ENCODE data around the gene SULT4A1. TPM values are rescaled to one million over a fixed set of nuclear protein-coding genes. Genes with fewer than 3 reads are reported as not detected.
A peak's percentile ranks its signal among the peaks of the same experiment; 100 is the strongest.

The SULT4A1 gene
- total RNA-seq, 4 donors from 2014 or later, result 0.27 to 0.53 (median 0.47) TPM; not detected in 1

DNA sequence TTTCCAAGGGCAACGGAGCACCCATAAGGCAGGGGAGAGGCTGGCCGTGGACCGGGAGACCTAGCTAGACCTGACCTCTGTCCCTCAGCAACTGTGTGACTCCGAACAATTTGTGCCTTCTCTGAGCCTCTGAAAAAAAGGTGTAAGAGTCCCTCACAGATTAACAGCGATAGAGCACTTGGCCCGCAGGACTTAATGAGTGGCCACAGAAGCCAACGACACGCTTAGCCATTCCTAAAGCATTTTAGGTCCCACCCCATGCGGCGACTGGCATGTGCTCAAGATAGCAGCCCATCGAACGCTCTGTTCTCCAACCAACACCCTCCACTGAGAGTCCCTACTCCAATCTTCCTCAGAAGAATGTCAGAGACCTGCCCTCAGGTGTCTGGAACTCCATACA is 1.5 kb downstream of the SULT4A1 start:
- no peaks in the 10 kb centered on the region for H3K36me3 ChIP-seq
- peak in 1 of 3 donors; percentile 9 for DNase-seq
- H3K4me3 ChIP-seq, result no peak overlapping the region
- H3K27ac ChIP-seq, result no peak overlapping the region
- H3K27me3 ChIP-seq, result peaks cover 0 to 3% of the 10 kb centered on the region in 2 donors
- H3K4me1 ChIP-seq, result peaks cover 0 to 4% (median 0%) of the 10 kb centered on the region in 4 donors
- H3K9me3 ChIP-seq, result no peaks in the 10 kb centered on the region
- no peak for TF ChIP-seq POLR2A (IDR thresholded peaks at IDR 0.05)

- peak in 1 of 3 donors; percentile 26 for DNase-seq
- Histone ChIP-seq H3K36me3 (no peaks in the 10 kb centered on the region), H3K27ac (no peak overlapping the region), H3K9me3 (no peaks in the 10 kb centered on the region), H3K4me1 (peaks cover 0 to 4% (median 0%) of the 10 kb centered on the region in 4 donors), H3K27me3 (peaks cover 0 to 3% of the 10 kb centered on the region in 2 donors), H3K4me3 (no peak overlapping the region)
- TF ChIP-seq POLR2A (IDR thresholded peaks at IDR 0.05) (no peak), CTCF (IDR thresholded peaks at IDR 0.05) (no peak)
Measured at GRCh38 chr22:43860126-43860525, 2.2 kb downstream of the SULT4A1 start.

DNA sequence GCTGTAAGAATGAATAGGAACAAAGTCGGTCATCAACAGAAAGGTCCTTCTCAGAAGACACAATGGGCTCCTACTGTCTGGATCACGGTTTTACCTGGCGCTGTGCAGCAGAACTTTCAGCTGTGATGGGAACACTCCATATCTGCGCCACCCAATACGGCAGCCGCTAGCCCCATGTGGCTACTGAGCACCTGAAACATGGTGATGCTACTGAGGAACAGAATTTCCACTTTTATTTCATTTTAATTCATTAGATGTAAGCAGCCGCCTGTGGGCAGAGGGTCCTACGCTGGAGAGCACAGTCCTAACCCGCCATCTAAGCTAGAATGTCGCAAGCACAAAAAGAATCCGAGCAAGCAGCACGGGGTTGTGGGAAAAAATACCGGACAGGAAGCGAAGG is 2.7 kb downstream of the SULT4A1 start:
- no peak overlapping the region for H3K27ac ChIP-seq
- DNase-seq, result no peak

GRCh38 chr22:43859176-43859575 is 3.1 kb downstream of the SULT4A1 start:
- peak in 1 of 3 donors; percentile 14 for DNase-seq
- H3K9me3 ChIP-seq, result no peaks in the 10 kb centered on the region

More for the DNA sequence above, 2.7 kb downstream of the SULT4A1 start:
- no peaks in the 10 kb centered on the region for H3K9me3 ChIP-seq
- peaks cover 0 to 4% (median 0%) of the 10 kb centered on the region in 4 donors for H3K4me1 ChIP-seq
- no peak for TF ChIP-seq POLR2A (IDR thresholded peaks at IDR 0.05)
- no peak for TF ChIP-seq CTCF (IDR thresholded peaks at IDR 0.05)
- no peak overlapping the region for H3K4me3 ChIP-seq
- H3K27me3 ChIP-seq, result peaks cover 0 to 3% of the 10 kb centered on the region in 2 donors
- H3K36me3 ChIP-seq, result no peaks in the 10 kb centered on the region

GRCh38 chr22:43858156-43858895 is 4.0 kb downstream of the SULT4A1 start:
- TF ChIP-seq CTCF (IDR thresholded peaks at IDR 0.05), result no peak
- no peak for TF ChIP-seq POLR2A (IDR thresholded peaks at IDR 0.05)
- peak in 1 of 3 donors; percentile 16 for DNase-seq
- Histone ChIP-seq H3K27ac (no peak overlapping the region), H3K9me3 (no peaks in the 10 kb centered on the region), H3K27me3 (peaks cover 0 to 3% of the 10 kb centered on the region in 2 donors), H3K36me3 (no peaks in the 10 kb centered on the region), H3K4me3 (no peak overlapping the region), H3K4me1 (peaks cover 0 to 4% (median 0%) of the 10 kb centered on the region in 4 donors)

More at GRCh38 chr22:43859176-43859575, 3.1 kb downstream of the SULT4A1 start:
- TF ChIP-seq CTCF (IDR thresholded peaks at IDR 0.05) (no peak), POLR2A (IDR thresholded peaks at IDR 0.05) (no peak)
- H3K4me3 ChIP-seq, result no peak overlapping the region
- H3K27me3 ChIP-seq, result peaks cover 0 to 3% of the 10 kb centered on the region in 2 donors
- H3K36me3 ChIP-seq, result no peaks in the 10 kb centered on the region
- H3K27ac ChIP-seq, result no peak overlapping the region
- peaks cover 0 to 4% (median 0%) of the 10 kb centered on the region in 4 donors for H3K4me1 ChIP-seq

- Histone ChIP-seq H3K9me3 (no peaks in the 10 kb centered on the region), H3K4me3 (no peak overlapping the region), H3K27me3 (no peaks in the 10 kb centered on the region), H3K36me3 (no peaks in the 10 kb centered on the region), H3K27ac (no peak overlapping the region), H3K4me1 (peaks cover 0 to 4% (median 0%) of the 10 kb centered on the region in 4 donors)
- DNase-seq, result no peak
- TF ChIP-seq POLR2A (IDR thresholded peaks at IDR 0.05) (no peak), CTCF (IDR thresholded peaks at IDR 0.05) (no peak)
Measured at GRCh38 chr22:43857367-43857766, 4.9 kb downstream of the SULT4A1 start.

Data from Peyer's patch (tissue), 4 donors.